ENCODE data around the gene PRXL2A. TPM values are rescaled to one million over a fixed set of nuclear protein-coding genes. Genes with fewer than 3 reads are reported as not detected.

Gene PRXL2A
- polyA plus RNA-seq, 1 of the 3 experiments (the other 2 are of a cell fraction): 15.6 TPM

- TF ChIP-seq REST (IDR thresholded peaks at IDR 0.05; ENCODE audit: low read depth, low read length): no peak
- no peak for TF ChIP-seq JUND (IDR thresholded peaks at IDR 0.05)
Measured at GRCh38 chr10:80421707-80422536, 13.6 kb downstream of the PRXL2A start (continued).

DNA sequence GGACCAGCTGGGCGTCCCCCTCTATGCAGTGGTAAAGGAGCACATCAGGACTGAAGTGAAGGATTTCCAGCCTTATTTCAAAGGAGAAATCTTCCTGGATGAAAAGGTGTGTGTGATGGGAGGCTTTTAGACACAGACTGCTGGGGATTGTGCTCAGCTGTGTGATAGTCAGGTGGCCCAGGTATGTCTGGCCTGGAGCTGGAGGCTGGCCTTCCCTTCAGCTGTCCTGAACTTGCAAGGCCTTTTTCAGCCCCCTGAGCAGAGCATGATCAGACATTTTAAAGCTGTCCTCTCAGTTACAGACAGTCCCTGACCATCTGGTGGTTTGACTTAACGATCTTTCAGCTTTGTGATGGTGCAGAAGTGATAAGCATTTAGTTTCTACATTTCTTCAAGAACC is 17.6 kb downstream of the PRXL2A start:
- no peaks in the 10 kb centered on the region for H3K9me2 ChIP-seq
- no peaks in the 10 kb centered on the region for H3F3A ChIP-seq (replicated peaks; ENCODE audit: insufficient read depth)
- H4K20me1 ChIP-seq (ENCODE audit: insufficient read depth): no peaks in the 10 kb centered on the region
- H3K27me3 ChIP-seq (ENCODE audit: insufficient read depth): no peaks in the 10 kb centered on the region
- no peak for TF ChIP-seq NRF1 (IDR thresholded peaks at IDR 0.05; ENCODE audit: low read depth, low read length)
- TF ChIP-seq, protein P1, sequence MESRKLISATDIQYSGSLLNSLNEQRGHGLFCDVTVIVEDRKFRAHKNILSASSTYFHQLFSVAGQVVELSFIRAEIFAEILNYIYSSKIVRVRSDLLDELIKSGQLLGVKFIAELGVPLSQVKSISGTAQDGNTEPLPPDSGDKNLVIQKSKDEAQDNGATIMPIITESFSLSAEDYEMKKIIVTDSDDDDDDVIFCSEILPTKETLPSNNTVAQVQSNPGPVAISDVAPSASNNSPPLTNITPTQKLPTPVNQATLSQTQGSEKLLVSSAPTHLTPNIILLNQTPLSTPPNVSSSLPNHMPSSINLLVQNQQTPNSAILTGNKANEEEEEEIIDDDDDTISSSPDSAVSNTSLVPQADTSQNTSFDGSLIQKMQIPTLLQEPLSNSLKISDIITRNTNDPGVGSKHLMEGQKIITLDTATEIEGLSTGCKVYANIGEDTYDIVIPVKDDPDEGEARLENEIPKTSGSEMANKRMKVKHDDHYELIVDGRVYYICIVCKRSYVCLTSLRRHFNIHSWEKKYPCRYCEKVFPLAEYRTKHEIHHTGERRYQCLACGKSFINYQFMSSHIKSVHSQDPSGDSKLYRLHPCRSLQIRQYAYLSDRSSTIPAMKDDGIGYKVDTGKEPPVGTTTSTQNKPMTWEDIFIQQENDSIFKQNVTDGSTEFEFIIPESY (IDR thresholded peaks at IDR 0.05; ENCODE audit: borderline replicate concordance, low read depth): no peak
- H3K9ac ChIP-seq: no peak overlapping the region
- peaks cover 0 to 4% of the 10 kb centered on the region in 2 experiments; a peak in 1 of 4 replicates for H3K4me1 ChIP-seq (ENCODE audit: control insufficient read depth in 1 of 2, insufficient read depth in 2 of 2, low read depth in 1 of 2, low read length in 1 of 2)
- no peak overlapping the region for H3K4me3 ChIP-seq (ENCODE audit: low read depth in 2 of 2, low read length in 1 of 2)
- DNase-seq: no peak
- ChIA-PET POLR2A (interaction anchor here (0.5 kb wide), 1 partner anchor 43 kb away, joined by 3 read pairs; no protein-coding TSS in a partner anchor), CTCF (interaction anchor here (1.2 to 3.5 kb wide), 4 partner anchors 14 to 111 kb away, joined by 3 to 15 read pairs (median 4); no protein-coding TSS in a partner anchor)
- H3K36me3 ChIP-seq (replicated peaks in 1 of 2; ENCODE audit: control insufficient read depth in 1 of 2, insufficient read depth in 2 of 2, low read length in 1 of 2): peaks cover 0 to 26% of the 10 kb centered on the region in 2 experiments
- H3K27ac ChIP-seq (ENCODE audit: low read depth in 2 of 2, low read length in 1 of 2): no peak overlapping the region
- H3K79me2 ChIP-seq (ENCODE audit: insufficient read depth): no peaks in the 10 kb centered on the region
- no peak overlapping the region for H3K4me2 ChIP-seq
- H3K9me3 ChIP-seq: no peaks in the 10 kb centered on the region
- 82% methylated on average over 2 of the region's 2 CpGs for WGBS (ENCODE audit: low lambda C conversion rate)
- H2AFZ ChIP-seq (ENCODE audit: low read depth): no peak overlapping the region

DNA sequence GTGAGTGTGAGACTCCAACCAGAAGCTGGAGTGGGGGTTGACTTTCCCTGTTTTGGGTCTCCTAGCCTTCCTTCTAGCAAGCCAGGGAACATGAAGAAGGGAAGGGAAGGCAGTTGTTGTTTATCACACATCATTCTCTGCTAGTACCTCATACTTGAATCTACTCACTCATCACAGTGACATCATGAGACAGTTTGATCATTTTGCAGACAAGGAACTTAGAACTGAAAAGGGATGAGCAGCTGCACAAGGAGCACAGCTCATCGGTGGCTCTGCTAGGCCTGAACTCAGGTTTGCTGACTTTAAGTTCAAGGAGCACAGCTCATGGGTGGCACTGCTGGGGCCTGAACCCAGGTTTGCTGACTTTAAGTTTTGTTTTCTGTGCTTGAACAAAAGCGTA is 19.2 kb downstream of the PRXL2A start:
- Histone ChIP-seq H3K27me3 (ENCODE audit: insufficient read depth) (no peaks in the 10 kb centered on the region), H3K9me3 (no peaks in the 10 kb centered on the region), H3K36me3 (replicated peaks in 1 of 2; ENCODE audit: control insufficient read depth in 1 of 2, insufficient read depth in 2 of 2, low read length in 1 of 2) (peaks cover 5 to 22% of the 10 kb centered on the region in 2 experiments), H3K4me1 (ENCODE audit: control insufficient read depth in 1 of 2, insufficient read depth in 2 of 2, low read depth in 1 of 2, low read length in 1 of 2) (peaks cover 0 to 2% of the 10 kb centered on the region in 2 experiments; a peak in 1 of 4 replicates), H3K9me2 (no peaks in the 10 kb centered on the region), H3F3A (replicated peaks; ENCODE audit: insufficient read depth) (no peaks in the 10 kb centered on the region), H3K4me2 (no peak overlapping the region), H3K27ac (ENCODE audit: low read depth in 2 of 2, low read length in 1 of 2) (no peak overlapping the region), H3K4me3 (ENCODE audit: low read depth in 2 of 2, low read length in 1 of 2) (no peak overlapping the region), H4K20me1 (ENCODE audit: insufficient read depth) (no peaks in the 10 kb centered on the region), H3K9ac (no peak overlapping the region), H2AFZ (ENCODE audit: low read depth) (no peak overlapping the region), H3K79me2 (ENCODE audit: insufficient read depth) (no peaks in the 10 kb centered on the region)
- no peak for DNase-seq
- POLR2A ChIA-PET: no interaction called here
- CTCF ChIA-PET: interaction anchor here (3.5 kb wide), 1 partner anchor 17 kb away, joined by 15 read pairs; no protein-coding TSS in a partner anchor
- 89% methylated on average over 2 of the region's 2 CpGs for WGBS (ENCODE audit: low lambda C conversion rate)
- TF ChIP-seq USF2 (IDR thresholded peaks at IDR 0.05; ENCODE audit: borderline replicate concordance, low read depth, low read length): no peak

Data from SK-N-SH (cell line).